ENCODE results near the gene EIF4G3.
"Not testable (repeated sequence)": the region's sequence is repeated elsewhere in the genome, so short reads cannot be mapped to it uniquely, and the experiment has no call there.

The EIF4G3 gene

GRCh38 chr1:21149855-21150432 lies 26.8 kb downstream of the EIF4G3 start:
- no peak for DNase-seq (ENCODE audit: low read depth)

- DNase-seq (ENCODE audit: low read depth) = peak; percentile 14
These were observed 27.3 kb downstream of the EIF4G3 start for GRCh38 chr1:21149430-21149854.

GRCh38 chr1:21143752-21144151 lies 32.9 kb downstream of the EIF4G3 start:
- no peak for DNase-seq (ENCODE audit: low read depth)

- DNase-seq (ENCODE audit: low read depth) = no peak
These were observed 33.6 kb downstream of the EIF4G3 start for GRCh38 chr1:21143138-21143537.

- DNase-seq (ENCODE audit: low read depth) = no peak
These were observed 35.7 kb downstream of the EIF4G3 start for GRCh38 chr1:21141030-21141429.

GRCh38 chr1:21139601-21140000 lies 37.1 kb downstream of the EIF4G3 start:
- DNase-seq (ENCODE audit: low read depth) = no peak

GRCh38 chr1:21136344-21136743 lies 40.4 kb downstream of the EIF4G3 start:
- DNase-seq (ENCODE audit: low read depth) = not testable (repeated sequence)

GRCh38 chr1:21131200-21131599 lies 45.5 kb downstream of the EIF4G3 start:
- DNase-seq (ENCODE audit: low read depth) = no peak

GRCh38 chr1:21129407-21129806 lies 47.3 kb downstream of the EIF4G3 start:
- no peak for DNase-seq (ENCODE audit: low read depth)

GRCh38 chr1:21126324-21126723 lies 50.4 kb downstream of the EIF4G3 start:
- DNase-seq (ENCODE audit: low read depth) = no peak

GRCh38 chr1:21124846-21125245 lies 51.9 kb downstream of the EIF4G3 start:
- DNase-seq (ENCODE audit: low read depth) = no peak

- DNase-seq (ENCODE audit: low read depth) = no peak
These were observed 53.3 kb downstream of the EIF4G3 start for GRCh38 chr1:21123287-21123948.

GRCh38 chr1:21121764-21122471 lies 54.8 kb downstream of the EIF4G3 start:
- no peak for DNase-seq (ENCODE audit: low read depth)

GRCh38 chr1:21118167-21118566 lies 58.5 kb downstream of the EIF4G3 start:
- DNase-seq (ENCODE audit: low read depth) = no peak

GRCh38 chr1:21117597-21118001 lies 59.1 kb downstream of the EIF4G3 start:
- DNase-seq (ENCODE audit: low read depth) = peak; percentile 29

- no peak for DNase-seq (ENCODE audit: low read depth)
These were observed 59.5 kb downstream of the EIF4G3 start for GRCh38 chr1:21117159-21117558.

- no peak for DNase-seq (ENCODE audit: low read depth)
These were observed 61.5 kb downstream of the EIF4G3 start for GRCh38 chr1:21115098-21115760.

GRCh38 chr1:21114431-21114830 lies 62.3 kb downstream of the EIF4G3 start:
- DNase-seq (ENCODE audit: low read depth) = no peak

- DNase-seq (ENCODE audit: low read depth) = no peak
These were observed 66.5 kb downstream of the EIF4G3 start for GRCh38 chr1:21110163-21110562.

- DNase-seq (ENCODE audit: low read depth) = no peak
These were observed 70.0 kb downstream of the EIF4G3 start for GRCh38 chr1:21106709-21107108.

GRCh38 chr1:21106238-21106637 lies 70.5 kb downstream of the EIF4G3 start:
- DNase-seq (ENCODE audit: low read depth) = no peak

- no peak for DNase-seq (ENCODE audit: low read depth)
These were observed 70.9 kb downstream of the EIF4G3 start for GRCh38 chr1:21105807-21106206.

GRCh38 chr1:21104683-21105082 lies 72.0 kb downstream of the EIF4G3 start:
- DNase-seq (ENCODE audit: low read depth) = no peak
